Peyer's patch (tissue), 4 donors: ENCODE measurements around the gene ROR1.

ENCODE experiments used
- CTCF ChIP-seq, 6 experiments: fragments of 450-650 bp in 4 of 6; fragments of 200-600 bp in 2 of 6; sonication (generic) in 1 of 6; IDR thresholded peaks; one replicate each; pipeline ENCODE4 v1.5.1; 2017 to 2019; ENCODE audit warnings: antibody characterized with exemption in 6 of 6, mild to moderate bottlenecking in 3 of 6, moderate library complexity in 1 of 6
- POLR2A ChIP-seq, 2 donors: fragments of 450-650 bp; IDR thresholded peaks; one replicate each; pipeline ENCODE4 v1.5.1; 2017; ENCODE audit warnings: antibody characterized with exemption in 2 of 2, mild to moderate bottlenecking in 2 of 2, moderate library complexity in 2 of 2

GRCh38 chr1:63955370-63956145, 181.7 kb downstream of the ROR1 start:
- TF ChIP-seq CTCF (IDR thresholded peaks at IDR 0.05) (no peak), POLR2A (IDR thresholded peaks at IDR 0.05) (no peak)
